NOMO-1 treated with dmso at 0.1 percent for 144 hours (cell line): ENCODE results near the gene CUTA.

Experiments
- DNase-seq: peaks from one replicate; lab custom pipeline; 2025; ENCODE audit not compliant: unreplicated experiment; lab: John Stamatoyannopoulos, UW

CUTA gene

DNA sequence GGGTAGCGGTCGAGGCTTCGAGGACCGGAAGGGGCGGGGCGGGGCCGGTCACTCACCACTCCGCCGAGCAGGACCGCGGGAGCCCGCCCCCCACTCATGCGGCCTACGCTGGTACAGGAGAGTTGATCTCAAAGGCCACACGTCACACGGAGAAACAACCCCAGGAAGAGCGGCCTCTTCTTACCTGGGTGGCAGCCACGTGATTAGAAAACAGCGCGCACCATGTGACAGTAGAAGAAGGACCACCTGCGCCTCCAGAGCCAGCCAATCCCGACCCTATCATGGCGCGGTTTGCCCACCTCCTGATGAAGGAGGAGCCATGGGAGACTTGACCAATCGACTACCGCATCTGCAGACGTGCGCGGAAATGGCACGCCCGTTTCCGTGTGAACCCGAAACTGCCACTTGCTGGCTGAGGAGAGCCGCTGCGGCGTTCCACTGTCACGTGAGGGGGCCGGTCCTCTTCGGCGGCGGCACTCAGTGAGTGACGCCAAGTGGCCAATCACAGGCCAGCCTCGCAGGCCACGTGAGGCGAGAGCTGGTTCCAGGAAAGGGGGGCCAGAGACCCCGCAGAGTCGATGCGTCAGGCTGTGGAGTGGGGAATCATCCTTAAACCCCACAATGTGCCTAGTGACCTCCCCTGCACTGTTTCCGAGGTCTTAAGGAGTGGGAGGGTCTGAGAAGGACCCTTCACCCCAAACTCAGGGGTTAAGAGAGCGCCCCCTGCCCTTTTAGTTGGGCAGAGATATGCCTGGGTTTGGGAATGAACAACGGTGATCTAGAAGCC lies at the start of gene CUTA:
Gene CUTA (minus strand): TSS at position 205 of the 787 bp plus-strand sequence. CDS start 107 bp downstream, at position 98.
- DNase-seq = peak; percentile 99

- DNase-seq = no peak
Measured at GRCh38 chr6:33467091-33467490, 49.2 kb upstream of the CUTA start.

GRCh38 chr6:33466075-33466735 lies 48.3 kb upstream of the CUTA start:
- DNase-seq = no peak

DNA sequence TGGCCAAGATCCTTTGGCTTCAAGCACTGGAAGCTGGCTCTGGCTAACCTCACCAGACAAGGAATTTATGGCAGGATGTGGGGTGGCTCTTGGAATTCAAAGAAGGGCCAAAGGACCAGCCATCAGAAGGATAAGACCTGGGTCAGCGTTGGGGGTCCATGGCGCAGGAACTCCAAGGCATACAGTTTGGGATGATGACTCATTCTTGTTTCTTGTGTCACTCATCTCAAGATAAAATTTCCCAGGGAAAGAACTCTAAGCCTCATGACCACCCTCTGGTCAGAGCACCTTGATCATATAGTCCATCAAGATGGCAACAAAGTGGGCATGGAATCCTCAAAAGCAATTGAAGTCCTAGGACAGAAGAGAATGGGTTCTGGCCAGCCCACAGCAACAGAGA lies 41.3 kb upstream of the CUTA start:
- no peak for DNase-seq

- DNase-seq = no peak
Measured at GRCh38 chr6:33458676-33459075, 40.8 kb upstream of the CUTA start.

- DNase-seq = no peak
Measured at GRCh38 chr6:33456156-33456555, 38.2 kb upstream of the CUTA start.

- no peak for DNase-seq
Measured at GRCh38 chr6:33455051-33455450, 37.1 kb upstream of the CUTA start.

- DNase-seq = peak; percentile 94
Measured at GRCh38 chr6:33454009-33454946, 36.4 kb upstream of the CUTA start, which contains the start of gene ZBTB9. ZBTB9 (plus strand) TSS chr6:33454576; CDS start chr6:33455101, 525 bp downstream.

GRCh38 chr6:33453393-33454008 lies 35.6 kb upstream of the CUTA start:
- no peak for DNase-seq

- no peak for DNase-seq
Measured at GRCh38 chr6:33452496-33452895, 34.6 kb upstream of the CUTA start.

DNA sequence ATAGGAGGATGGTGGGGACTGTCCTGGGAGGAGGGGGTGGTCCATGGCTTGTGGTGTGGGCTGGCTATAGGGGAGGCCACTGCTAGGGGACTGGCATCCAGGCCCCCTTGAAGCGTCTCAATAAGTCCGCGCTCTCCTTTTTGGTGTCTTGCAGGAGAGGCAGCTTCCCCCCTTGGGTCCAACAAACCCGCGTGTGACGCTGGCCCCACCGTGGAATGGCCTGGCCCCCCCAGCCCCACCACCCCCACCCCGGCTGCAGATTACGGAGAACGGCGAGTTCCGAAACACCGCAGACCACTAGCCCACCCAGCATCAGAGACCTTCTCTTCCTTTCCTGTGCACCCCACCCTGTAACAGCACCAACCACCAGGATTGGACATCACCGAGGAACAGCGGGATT lies 33.7 kb upstream of the CUTA start:
- no peak for DNase-seq

GRCh38 chr6:33450434-33450833 lies 32.5 kb upstream of the CUTA start:
- DNase-seq = no peak

DNA sequence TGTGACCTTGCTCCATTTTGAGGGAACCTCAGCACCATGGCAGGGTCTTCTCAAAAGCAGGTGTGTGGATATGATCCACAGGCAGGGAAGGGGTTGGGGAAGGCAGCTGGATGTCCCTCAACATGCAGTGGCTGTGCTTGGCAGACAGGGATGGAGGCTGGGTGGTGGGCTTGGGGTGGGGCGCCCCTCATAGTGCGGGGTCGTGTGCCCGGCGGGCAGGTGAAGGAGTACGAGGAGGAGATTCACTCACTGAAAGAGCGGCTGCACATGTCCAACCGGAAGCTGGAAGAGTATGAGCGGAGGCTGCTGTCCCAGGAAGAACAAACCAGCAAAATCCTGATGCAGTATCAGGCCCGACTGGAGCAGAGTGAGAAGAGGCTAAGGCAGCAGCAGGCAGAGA lies 28.4 kb upstream of the CUTA start:
- DNase-seq = no peak

GRCh38 chr6:33445119-33445603 lies 27.3 kb upstream of the CUTA start:
- DNase-seq = peak; percentile 32

DNA sequence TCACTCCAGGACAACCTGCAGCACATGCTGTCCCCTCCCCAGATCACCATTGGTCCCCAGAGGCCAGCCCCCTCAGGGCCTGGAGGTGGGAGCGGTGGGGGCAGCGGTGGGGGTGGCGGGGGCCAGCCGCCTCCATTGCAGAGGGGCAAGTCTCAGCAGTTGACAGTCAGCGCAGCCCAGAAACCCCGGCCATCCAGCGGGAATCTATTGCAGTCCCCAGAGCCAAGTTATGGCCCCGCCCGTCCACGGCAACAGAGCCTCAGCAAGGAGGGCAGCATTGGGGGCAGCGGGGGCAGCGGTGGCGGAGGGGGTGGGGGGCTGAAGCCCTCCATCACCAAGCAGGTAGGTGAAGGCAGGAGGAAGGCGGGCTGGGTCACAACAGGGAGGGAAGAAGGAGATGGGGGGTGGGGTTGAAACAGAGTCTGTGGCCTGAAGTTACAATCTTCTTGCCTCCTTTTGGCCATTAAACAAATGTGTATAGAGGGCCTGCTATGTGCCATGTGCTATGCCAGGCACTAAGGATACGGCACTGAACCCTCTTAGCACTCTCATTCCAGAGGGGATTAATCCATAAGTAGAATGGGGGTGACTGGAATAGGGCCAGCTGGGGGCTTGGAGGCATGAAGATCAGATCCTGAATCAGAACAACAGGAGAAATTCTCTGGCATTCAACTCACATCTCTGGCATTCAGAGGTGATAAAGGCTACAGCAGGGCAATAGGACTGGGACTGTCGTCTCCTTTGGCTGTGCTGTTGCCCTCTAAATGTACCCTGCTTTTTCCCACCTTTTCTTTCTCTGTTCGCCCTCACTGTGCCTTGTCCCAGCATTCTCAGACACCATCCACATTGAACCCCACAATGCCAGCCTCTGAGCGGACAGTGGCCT lies 26.0 kb upstream of the CUTA start:
- DNase-seq = no peak

- DNase-seq = no peak
Measured at GRCh38 chr6:33443025-33443424, 25.1 kb upstream of the CUTA start.

- no peak for DNase-seq
Measured at GRCh38 chr6:33442283-33442682, 24.4 kb upstream of the CUTA start.

GRCh38 chr6:33441457-33441856 lies 23.6 kb upstream of the CUTA start:
- DNase-seq = no peak

- no peak for DNase-seq
Measured at GRCh38 chr6:33440649-33441309, 22.9 kb upstream of the CUTA start.
